Activated naive CD4-positive, alpha-beta T cell treated with anti-CD3 and anti-CD28 coated beads for 36 hours (primary cell): ENCODE measurements around the gene HNRNPD. TPM values are rescaled to one million over a fixed set of nuclear protein-coding genes. Genes with fewer than 3 reads are reported as not detected.
A peak's percentile ranks its signal among the peaks of the same experiment; 100 is the strongest.
"Not testable (repeated sequence)": the region's sequence is repeated elsewhere in the genome, so short reads cannot be mapped to it uniquely, and the experiment has no call there.

Source experiments
- CTCF ChIA-PET: fragments of 350-600 bp; sonication (Branson Sonifier 250); formaldehyde crosslinking; loops from one replicate; lab custom pipeline; 2021; ENCODE audit warnings: antibody characterized with exemption; lab: Charles Lee
- DNase-seq: peaks from one replicate; pipeline ENCODE4 v3.0.0-alpha.2; 2020
- H3K27ac Mint-ChIP-seq: one replicate; pipeline ENCODE4 v1.8.0; 2021; ENCODE audit warnings: mild to moderate bottlenecking, mixed read lengths
- H3K27me3 Mint-ChIP-seq: one replicate; pipeline ENCODE4 v1.8.0; 2021; ENCODE audit warnings: low read depth, mixed read lengths
- H3K36me3 Mint-ChIP-seq: one replicate; pipeline ENCODE4 v1.8.0; 2021; ENCODE audit warnings: low read depth, mixed read lengths
- H3K4me1 Mint-ChIP-seq: one replicate; pipeline ENCODE4 v1.8.0; 2021; ENCODE audit warnings: low read depth, mixed read lengths
- H3K4me3 Mint-ChIP-seq: one replicate; pipeline ENCODE4 v1.8.0; 2021; ENCODE audit warnings: mild to moderate bottlenecking, moderate library complexity, mixed read lengths
- H3K9me3 Mint-ChIP-seq: one replicate; pipeline ENCODE4 v1.8.0; 2021; ENCODE audit warnings: mixed read lengths
- intact Hi-C: fragments of 100-400 bp; cut with micrococcal nuclease; formaldehyde crosslinking; loops from one replicate; pipeline ENCODE4 v1.15.1; 2023
- total RNA-seq, 2 experiments: library from RNA; stranded (reverse); gene quantifications; one replicate each; pipeline ENCODE4 v1.2.3, GENCODE V29; 2021

The HNRNPD gene
- total RNA-seq, 2 experiments from 2014 or later: 340 to 367 TPM

DNA sequence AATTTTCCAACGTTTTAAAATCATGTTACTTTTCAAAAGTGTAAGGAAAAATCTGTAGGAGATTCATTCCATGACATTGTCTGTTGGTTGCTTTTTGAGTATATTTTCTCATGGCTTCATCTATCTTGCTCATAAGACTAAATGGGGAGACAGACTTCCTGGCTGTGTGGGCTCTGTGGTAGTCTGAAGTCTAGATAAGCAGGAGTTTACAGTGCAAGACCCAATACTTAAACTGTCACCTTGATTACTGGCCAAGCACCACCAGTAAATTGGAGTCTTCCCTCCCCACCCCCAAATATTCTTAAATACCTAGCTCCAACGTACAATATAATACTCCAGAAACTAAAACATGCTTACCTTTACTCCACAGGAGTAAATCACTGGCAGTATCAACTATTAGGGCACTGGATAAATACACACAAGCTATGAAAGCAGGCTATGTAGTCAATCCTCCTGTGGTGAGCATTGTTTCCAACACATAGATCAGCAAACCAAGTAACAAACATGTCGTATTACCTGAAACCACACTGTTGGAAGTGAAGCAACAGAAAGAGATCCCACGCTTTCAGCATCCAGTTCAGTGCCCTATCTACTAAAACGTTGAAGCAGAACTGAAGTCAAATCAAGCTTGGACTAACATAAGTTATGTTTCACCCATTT is 6.2 kb downstream of the HNRNPD start:
- CTCF ChIA-PET: interaction anchor here (0.6 kb wide), 1 partner anchor 20 kb away, joined by 7 read pairs; no protein-coding TSS in a partner anchor
- peak overlapping the region; percentile 21 for H3K4me3 Mint-ChIP-seq
- intact Hi-C loops: no loop called here
- H3K9me3 Mint-ChIP-seq: no peaks in the 10 kb centered on the region
- no peaks in the 10 kb centered on the region for H3K27me3 Mint-ChIP-seq
- peaks cover 74% of the 10 kb centered on the region for H3K4me1 Mint-ChIP-seq
- DNase-seq: no peak
- peaks cover 60% of the 10 kb centered on the region for H3K36me3 Mint-ChIP-seq
- H3K27ac Mint-ChIP-seq: peak overlapping the region; percentile 24

DNA sequence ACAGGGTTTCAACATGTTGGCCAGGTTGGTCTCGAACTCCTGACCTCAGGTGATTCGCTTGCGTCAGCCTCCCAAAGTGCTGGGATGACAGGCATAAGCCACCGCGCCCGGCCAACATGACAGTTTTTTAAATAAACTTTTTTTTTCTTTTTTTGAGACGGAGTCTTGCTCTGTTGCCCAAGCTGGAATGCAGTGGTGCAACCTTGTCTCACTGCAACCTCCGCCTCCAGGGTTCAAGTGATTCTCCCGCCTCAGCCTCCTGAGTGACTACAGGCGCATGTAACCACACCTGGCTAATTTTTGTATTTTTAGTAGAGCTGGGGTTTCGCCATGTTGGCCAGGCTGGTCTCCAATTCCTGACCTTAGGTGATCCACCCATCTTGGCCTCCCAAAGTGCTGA is 7.4 kb downstream of the HNRNPD start:
- H3K36me3 Mint-ChIP-seq: peaks cover 56% of the 10 kb centered on the region
- DNase-seq, H3K27me3 Mint-ChIP-seq, H3K4me3 Mint-ChIP-seq, H3K9me3 Mint-ChIP-seq, intact Hi-C loops: not testable (repeated sequence)
- peak overlapping the region; percentile 53 for H3K27ac Mint-ChIP-seq
- CTCF ChIA-PET: interaction anchor here (2.0 kb wide), 1 partner anchor 63 kb away, joined by 4 read pairs; no protein-coding TSS in a partner anchor
- peaks cover 84% of the 10 kb centered on the region for H3K4me1 Mint-ChIP-seq

DNA sequence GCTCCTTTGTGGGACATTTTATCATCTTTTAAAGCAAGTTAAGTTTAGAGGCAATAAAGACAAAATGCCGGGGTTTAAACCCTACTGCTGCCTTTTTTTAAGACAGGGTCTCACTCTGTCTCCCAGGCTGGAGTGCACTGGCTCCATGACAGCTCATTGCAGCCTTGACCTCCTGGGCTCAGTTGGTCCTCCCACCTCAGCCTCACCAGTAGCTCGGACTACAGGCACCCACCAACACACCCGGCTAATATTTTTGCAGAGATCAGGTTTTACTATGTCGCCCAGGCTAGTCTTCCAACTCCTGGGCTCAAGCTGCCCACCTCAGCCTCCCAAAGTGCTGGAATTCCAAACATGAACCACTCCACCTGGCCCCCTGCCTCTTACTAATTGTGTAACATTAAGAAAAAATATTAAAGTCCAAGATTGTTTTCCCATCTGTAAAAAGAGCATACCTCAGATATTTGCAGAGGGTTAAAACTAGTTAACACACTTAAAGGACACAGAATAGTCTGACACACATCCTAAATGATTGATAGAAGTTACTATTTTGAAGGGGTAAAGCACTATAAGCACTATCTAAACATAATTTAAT is 9.8 kb downstream of the HNRNPD start:
- Mint-ChIP-seq H3K36me3 (peaks cover 48% of the 10 kb centered on the region), H3K27ac (peak overlapping the region; percentile 50), H3K9me3 (no peaks in the 10 kb centered on the region), H3K4me3 (no peak overlapping the region), H3K27me3 (no peaks in the 10 kb centered on the region), H3K4me1 (peaks cover 87% of the 10 kb centered on the region)
- CTCF ChIA-PET: no interaction called here
- intact Hi-C loops: no loop called here
- DNase-seq: no peak

DNA sequence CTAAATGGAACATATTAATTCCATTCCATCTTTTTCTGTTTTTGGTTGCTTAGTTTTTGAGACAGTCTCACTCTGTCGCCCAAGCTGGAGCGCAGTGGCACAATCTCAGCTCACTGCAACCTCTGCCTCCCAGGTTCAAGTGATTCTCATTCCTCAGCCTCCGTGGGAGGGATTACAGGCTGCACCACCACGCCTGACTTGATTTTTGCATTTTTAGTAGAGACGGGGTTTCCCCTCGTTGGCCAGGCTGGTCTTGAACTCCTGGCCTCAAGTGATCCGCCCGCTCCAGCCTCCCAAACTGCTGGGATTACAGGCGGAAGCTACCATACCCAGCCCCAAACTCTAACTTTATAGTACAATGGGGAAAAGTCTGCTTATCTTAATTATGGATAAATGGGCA is 11.2 kb downstream of the HNRNPD start:
- no peak for DNase-seq

DNA sequence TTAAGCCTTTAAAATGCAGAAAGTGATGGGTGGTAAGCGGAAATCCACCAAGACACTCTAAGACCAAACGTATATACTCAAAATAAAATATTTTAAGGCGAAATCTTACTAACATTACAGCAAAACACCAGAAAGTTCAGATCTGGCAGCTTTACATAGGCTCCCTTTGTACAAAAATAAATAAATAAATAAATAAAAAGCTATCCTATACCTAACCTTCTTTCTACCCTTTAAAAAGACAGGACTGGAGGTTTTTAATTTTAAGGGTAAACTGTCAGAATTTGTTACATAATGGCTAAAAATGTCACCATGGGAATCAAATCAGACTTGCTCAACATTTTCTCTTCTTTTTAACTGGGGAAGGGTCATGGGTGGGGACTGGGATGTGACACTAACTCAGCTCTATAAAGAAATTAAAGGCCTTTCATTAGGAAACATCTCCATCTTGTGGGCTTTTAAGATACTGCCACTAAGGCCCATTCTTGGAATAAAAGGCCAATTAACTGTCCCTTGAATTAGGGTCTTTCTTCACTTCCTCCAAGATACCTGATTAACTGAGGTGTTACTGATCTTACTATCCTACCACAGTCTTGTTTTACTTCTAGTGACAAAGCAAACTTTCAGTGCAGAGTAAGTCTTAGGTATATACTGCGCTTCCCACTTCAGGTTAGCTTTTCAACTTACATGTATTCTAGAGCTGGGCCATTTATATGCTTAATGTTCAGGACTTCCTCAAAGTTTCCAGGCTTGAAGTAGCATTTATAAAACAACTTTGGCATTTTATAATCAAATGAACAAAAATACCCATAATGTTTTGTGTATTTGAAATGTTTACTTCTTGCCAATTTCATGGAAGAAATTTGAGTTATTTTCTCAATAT is 13.3 kb downstream of the HNRNPD start:
- Mint-ChIP-seq H3K27me3 (no peaks in the 10 kb centered on the region), H3K27ac (peak overlapping the region; percentile 31), H3K4me3 (no peak overlapping the region), H3K4me1 (peaks cover 78% of the 10 kb centered on the region), H3K9me3 (no peaks in the 10 kb centered on the region), H3K36me3 (peaks cover 52% of the 10 kb centered on the region)
- intact Hi-C loops: loop anchor here (1.0 to 2.0 kb wide), 2 partner anchors 14 to 76 kb away; no protein-coding TSS in a partner anchor
- no peak for DNase-seq
- CTCF ChIA-PET: interaction anchor here (0.7 to 3.3 kb wide), 7 partner anchors 11 to 76 kb away, joined by 3 to 22 read pairs (median 6); no protein-coding TSS in a partner anchor

More for the DNA sequence above, 11.2 kb downstream of the HNRNPD start:
- Mint-ChIP-seq H3K4me3 (peak overlapping the region; percentile 15), H3K36me3 (peaks cover 49% of the 10 kb centered on the region), H3K27ac (no peak overlapping the region), H3K9me3 (no peaks in the 10 kb centered on the region), H3K27me3 (no peaks in the 10 kb centered on the region), H3K4me1 (peaks cover 85% of the 10 kb centered on the region)
- intact Hi-C loops: no loop called here
- CTCF ChIA-PET: interaction anchor here (0.7 to 3.3 kb wide), 2 partner anchors 9 to 65 kb away, joined by 3 to 22 read pairs; no protein-coding TSS in a partner anchor

DNA sequence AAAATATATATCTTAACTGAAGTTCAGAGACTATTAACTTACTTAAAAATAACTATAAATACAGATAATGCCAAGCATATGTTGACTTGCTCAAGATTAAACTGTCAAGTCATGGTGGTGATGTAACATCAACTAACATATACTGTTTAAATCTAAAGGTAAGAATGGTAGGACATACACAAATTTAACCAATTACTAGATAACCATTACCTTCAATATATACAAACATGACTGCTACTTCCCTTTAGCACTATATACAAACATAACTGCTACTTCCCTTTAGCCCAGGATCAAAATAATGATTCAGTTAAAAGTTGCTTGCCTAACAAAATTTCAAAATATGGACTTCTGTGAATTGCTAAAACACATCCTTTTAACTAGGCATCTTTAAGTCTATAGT is 14.9 kb downstream of the HNRNPD start:
- intact Hi-C loops: no loop called here
- Mint-ChIP-seq H3K9me3 (no peaks in the 10 kb centered on the region), H3K4me3 (no peak overlapping the region), H3K27ac (peak overlapping the region; percentile 54), H3K4me1 (peaks cover 75% of the 10 kb centered on the region), H3K36me3 (peaks cover 58% of the 10 kb centered on the region), H3K27me3 (no peaks in the 10 kb centered on the region)
- CTCF ChIA-PET: interaction anchor here (0.6 kb wide), 1 partner anchor 612 kb away, joined by 3 read pairs; no protein-coding TSS in a partner anchor
- no peak for DNase-seq

DNA sequence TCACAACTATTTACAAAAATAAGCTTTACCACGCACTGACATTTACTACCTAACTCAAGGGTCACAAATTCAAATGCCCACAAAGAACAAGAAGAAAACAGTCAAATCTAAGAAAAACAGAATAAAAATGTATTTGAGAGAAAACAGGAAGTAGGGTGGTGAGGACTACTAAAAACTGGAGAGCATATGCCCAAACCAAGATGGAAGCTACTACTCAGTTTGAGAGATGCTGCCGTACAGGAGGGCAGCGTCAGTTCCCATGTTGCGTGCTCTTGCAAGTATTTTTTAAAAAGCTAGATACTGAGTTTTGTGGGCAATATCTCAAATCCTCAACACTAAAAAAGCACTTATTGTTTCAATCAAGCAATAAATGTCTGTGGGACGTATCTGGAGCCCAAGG is 16.2 kb downstream of the HNRNPD start:
- Mint-ChIP-seq H3K36me3 (peaks cover 64% of the 10 kb centered on the region), H3K4me1 (peaks cover 79% of the 10 kb centered on the region), H3K27ac (peak overlapping the region; percentile 51), H3K9me3 (no peaks in the 10 kb centered on the region), H3K4me3 (no peak overlapping the region), H3K27me3 (no peaks in the 10 kb centered on the region)
- CTCF ChIA-PET: interaction anchor here (0.6 to 0.9 kb wide), 2 partner anchors 16 to 62 kb away, joined by 3 read pairs; no protein-coding TSS in a partner anchor
- no peak for DNase-seq
- intact Hi-C loops: no loop called here

DNA sequence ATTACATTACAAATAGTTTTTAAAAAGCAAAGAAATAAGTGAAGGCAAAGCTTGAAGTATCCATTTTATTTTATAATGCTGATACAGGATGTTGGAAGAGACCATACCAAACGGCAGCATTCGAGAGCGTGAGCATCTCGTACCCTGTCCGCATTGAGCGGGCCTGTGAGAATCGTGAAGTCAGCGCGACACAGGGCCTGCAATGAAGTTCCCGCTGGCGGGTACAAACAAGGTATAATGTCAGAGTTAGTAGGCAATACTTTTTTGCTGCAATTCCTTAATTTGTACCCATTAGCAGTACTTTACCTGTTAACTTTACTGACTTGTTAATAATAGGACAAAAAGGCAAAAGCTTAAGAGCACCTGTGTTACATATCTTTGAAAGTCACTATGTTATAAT is 19.0 kb downstream of the HNRNPD start:
- Mint-ChIP-seq H3K4me3 (no peak overlapping the region), H3K27me3 (no peaks in the 10 kb centered on the region), H3K36me3 (peaks cover 67% of the 10 kb centered on the region), H3K27ac (no peak overlapping the region), H3K9me3 (no peaks in the 10 kb centered on the region), H3K4me1 (peaks cover 67% of the 10 kb centered on the region)
- CTCF ChIA-PET: interaction anchor here (0.7 to 1.6 kb wide), 2 partner anchors 70 to 105 kb away, joined by 3 to 4 read pairs; no protein-coding TSS in a partner anchor
- no peak for DNase-seq
- intact Hi-C loops: no loop called here

DNA sequence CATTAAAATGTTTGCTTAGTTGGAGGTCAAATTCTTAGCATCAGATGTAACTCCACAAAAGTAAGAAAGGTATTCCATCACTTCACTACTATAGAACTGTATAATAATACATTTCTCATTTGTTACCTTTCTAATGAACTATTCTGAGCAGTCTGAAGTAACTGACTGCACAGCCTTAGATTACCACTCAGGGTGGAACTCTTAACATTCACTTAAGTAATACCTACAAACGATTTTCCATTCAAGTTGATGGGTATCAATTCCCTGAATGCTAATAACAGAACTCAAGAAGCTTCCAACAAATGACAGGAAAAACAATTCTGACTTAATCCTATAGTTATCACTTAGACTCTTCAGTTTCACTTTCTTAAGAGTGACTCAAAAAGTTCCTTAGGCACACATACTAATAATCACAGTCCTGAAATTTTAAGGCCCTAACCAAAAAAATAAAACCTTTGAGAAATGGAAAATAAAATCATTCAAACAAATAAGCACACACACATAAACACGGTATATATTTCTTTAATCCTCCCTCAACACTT is 20.9 kb downstream of the HNRNPD start:
- H3K9me3 Mint-ChIP-seq: no peaks in the 10 kb centered on the region
- peaks cover 62% of the 10 kb centered on the region for H3K36me3 Mint-ChIP-seq
- intact Hi-C loops: loop anchor here (1.0 to 2.0 kb wide), 2 partner anchors 20 to 76 kb away; partner anchors contain the start of gene HNRNPD
- CTCF ChIA-PET: no interaction called here
- H3K27ac Mint-ChIP-seq: peak overlapping the region; percentile 78
- DNase-seq: no peak
- H3K4me1 Mint-ChIP-seq: peaks cover 55% of the 10 kb centered on the region
- H3K4me3 Mint-ChIP-seq: no peak overlapping the region
- no peaks in the 10 kb centered on the region for H3K27me3 Mint-ChIP-seq

DNA sequence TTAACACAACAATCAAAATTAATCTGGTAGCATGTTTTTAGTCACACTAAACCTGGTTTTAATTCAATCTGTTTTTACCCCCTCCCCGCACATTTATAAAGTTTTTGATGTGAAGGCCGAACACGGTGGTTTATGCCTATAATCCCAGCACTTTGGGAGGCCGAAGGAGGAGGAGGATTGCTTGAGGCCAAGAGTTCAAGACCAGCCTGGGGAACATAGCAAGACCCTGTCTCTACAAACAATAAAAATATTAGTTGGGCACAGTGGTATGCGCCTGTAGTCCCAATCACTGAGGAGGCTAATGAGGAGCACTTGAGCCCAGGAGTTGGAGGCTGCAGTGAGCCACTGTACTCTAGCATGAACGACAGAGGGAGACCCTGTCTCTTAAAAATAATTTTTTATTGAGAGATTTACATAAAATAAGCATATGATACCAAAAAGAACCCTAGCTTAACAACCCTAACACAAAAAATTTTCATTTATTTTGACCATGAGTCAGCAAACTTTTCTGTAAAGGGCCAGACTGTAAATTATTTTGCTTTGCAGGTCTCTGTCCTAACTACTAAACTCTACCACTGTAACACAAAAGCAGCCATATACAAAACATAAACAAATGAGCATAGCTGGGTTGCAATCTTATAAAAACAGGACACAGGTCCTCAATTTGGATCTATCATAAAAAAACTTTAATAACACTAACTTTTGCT is 21.5 kb downstream of the HNRNPD start:
- Mint-ChIP-seq H3K27me3 (no peaks in the 10 kb centered on the region), H3K9me3 (no peaks in the 10 kb centered on the region), H3K4me3 (no peak overlapping the region), H3K27ac (peak overlapping the region; percentile 78), H3K36me3 (peaks cover 58% of the 10 kb centered on the region), H3K4me1 (peaks cover 49% of the 10 kb centered on the region)
- intact Hi-C loops: loop anchor here (2.0 kb wide), 1 partner anchor 77 kb away; no protein-coding TSS in a partner anchor
- CTCF ChIA-PET: no interaction called here
- DNase-seq: no peak

DNA sequence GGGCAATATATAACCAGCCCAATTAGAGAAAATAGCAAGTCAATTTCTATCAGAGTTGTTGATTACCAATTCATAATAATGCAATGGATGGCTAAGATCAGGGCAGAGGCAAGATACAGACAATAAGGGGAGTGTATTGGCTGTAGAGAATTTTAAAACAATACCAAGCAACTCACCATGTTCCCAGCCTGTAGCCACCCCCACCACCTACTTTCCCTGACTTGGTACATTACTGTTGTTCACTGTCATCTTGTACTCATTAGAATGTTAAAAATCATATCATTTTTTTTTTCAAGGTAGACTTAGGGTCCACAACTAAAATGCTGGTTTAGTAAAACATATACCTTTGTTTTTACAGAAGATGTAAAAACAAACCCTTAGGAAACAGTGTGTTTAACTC is 27.7 kb downstream of the HNRNPD start:
- H3K36me3 Mint-ChIP-seq: peaks cover 23% of the 10 kb centered on the region
- H3K9me3 Mint-ChIP-seq: no peaks in the 10 kb centered on the region
- H3K4me1 Mint-ChIP-seq: peaks cover 10% of the 10 kb centered on the region
- intact Hi-C loops: no loop called here
- no peak overlapping the region for H3K27ac Mint-ChIP-seq
- no peak overlapping the region for H3K4me3 Mint-ChIP-seq
- no peak for DNase-seq
- H3K27me3 Mint-ChIP-seq: no peaks in the 10 kb centered on the region
- CTCF ChIA-PET: no interaction called here
